PFSK-1 (cell line): ENCODE results near the gene RASAL2.

Experiments used
- POLR2AphosphoS5 ChIP-seq: IDR thresholded peaks from 2 replicates; pipeline ENCODE4 v1.6.1; 2012; ENCODE audit warnings: low read depth, mild to moderate bottlenecking, control low read depth, low read length, moderate library complexity
- TAF1 ChIP-seq: IDR thresholded peaks from 2 replicates; pipeline ENCODE4 v1.6.1; 2012; ENCODE audit warnings: low read length, control low read depth, borderline replicate concordance; ENCODE audit not compliant: insufficient read depth
- TF ChIP-seq, protein P1 (sequence below), 2 experiments: IDR thresholded peaks; 2 replicates each; pipeline versions ENCODE4 v1.6.1 to v1.8.0; 2011 to 2012; ENCODE audit warnings: low read depth in 2 of 2, low read length in 2 of 2, control low read depth in 1 of 2, inconsistent platforms in 1 of 2, mild to moderate bottlenecking in 1 of 2, moderate library complexity in 1 of 2; ENCODE audit not compliant: insufficient read depth in 1 of 2

DNA sequence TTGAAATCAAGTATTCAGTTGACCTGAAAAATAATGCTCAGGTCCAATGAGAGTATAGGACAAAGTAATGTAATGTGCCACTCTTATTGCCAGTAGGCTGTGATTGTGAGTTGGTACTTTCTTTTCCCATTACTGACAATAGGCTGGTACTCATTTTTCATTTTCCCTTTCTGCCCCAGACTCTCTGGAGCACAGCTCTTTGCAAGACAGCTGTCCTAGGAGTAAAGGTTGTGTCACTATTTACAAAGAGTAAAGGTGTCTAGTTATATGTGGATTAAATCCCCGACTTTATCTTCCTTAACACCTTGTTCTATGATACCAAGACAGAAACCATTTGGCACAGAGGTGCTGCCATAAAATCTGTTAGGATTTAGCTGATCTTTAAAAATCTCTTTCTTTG is 32.3 kb upstream of the RASAL2 start:
- TF ChIP-seq TAF1 (no peak), POLR2AphosphoS5 (no peak)
- TF ChIP-seq, protein P1, sequence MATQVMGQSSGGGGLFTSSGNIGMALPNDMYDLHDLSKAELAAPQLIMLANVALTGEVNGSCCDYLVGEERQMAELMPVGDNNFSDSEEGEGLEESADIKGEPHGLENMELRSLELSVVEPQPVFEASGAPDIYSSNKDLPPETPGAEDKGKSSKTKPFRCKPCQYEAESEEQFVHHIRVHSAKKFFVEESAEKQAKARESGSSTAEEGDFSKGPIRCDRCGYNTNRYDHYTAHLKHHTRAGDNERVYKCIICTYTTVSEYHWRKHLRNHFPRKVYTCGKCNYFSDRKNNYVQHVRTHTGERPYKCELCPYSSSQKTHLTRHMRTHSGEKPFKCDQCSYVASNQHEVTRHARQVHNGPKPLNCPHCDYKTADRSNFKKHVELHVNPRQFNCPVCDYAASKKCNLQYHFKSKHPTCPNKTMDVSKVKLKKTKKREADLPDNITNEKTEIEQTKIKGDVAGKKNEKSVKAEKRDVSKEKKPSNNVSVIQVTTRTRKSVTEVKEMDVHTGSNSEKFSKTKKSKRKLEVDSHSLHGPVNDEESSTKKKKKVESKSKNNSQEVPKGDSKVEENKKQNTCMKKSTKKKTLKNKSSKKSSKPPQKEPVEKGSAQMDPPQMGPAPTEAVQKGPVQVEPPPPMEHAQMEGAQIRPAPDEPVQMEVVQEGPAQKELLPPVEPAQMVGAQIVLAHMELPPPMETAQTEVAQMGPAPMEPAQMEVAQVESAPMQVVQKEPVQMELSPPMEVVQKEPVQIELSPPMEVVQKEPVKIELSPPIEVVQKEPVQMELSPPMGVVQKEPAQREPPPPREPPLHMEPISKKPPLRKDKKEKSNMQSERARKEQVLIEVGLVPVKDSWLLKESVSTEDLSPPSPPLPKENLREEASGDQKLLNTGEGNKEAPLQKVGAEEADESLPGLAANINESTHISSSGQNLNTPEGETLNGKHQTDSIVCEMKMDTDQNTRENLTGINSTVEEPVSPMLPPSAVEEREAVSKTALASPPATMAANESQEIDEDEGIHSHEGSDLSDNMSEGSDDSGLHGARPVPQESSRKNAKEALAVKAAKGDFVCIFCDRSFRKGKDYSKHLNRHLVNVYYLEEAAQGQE (IDR thresholded peaks at IDR 0.05; ENCODE audit: insufficient read depth in 1 of 2, low read depth in 2 of 2, low read length in 2 of 2), result no peak
